ENCODE data around the gene C5AR2.
"Not testable (repeated sequence)": the region's sequence is repeated elsewhere in the genome, so short reads cannot be mapped to it uniquely, and the experiment has no call there.

C5AR2 gene

GRCh38 chr19:47348819-47349795, 17.1 kb downstream of the C5AR2 start, which contains the start of gene DHX34:
Gene DHX34, plus strand, starts transcription at chr19:47349315. Its CDS starts 3,716 bp downstream, at chr19:47353031.
- Histone ChIP-seq H3K4me2 (ENCODE audit: low read length) (peak within 1 kb of the TSS; percentile 78), H3K9ac (ENCODE audit: low read depth, low read length) (peak within 1 kb of the TSS; percentile 87), H3K4me1 (ENCODE audit: control insufficient read depth, insufficient read depth, low read length) (peaks cover 3% of the 10 kb centered on the region), H3K36me3 (ENCODE audit: insufficient read depth, low read length) (peaks cover 19% of the 10 kb centered on the region), H3K4me3 (ENCODE audit: low read length) (peak within 1 kb of the TSS; percentile 87), H3K27me3 (ENCODE audit: control insufficient read depth, insufficient read depth, low read length) (no peaks in the 10 kb centered on the region), H3K9me3 (replicated peaks; ENCODE audit: low read length) (no peaks in the 10 kb centered on the region)

- Histone ChIP-seq H3K9ac (ENCODE audit: low read depth, low read length) (no peak overlapping the region), H3K9me3 (replicated peaks; ENCODE audit: low read length) (no peaks in the 10 kb centered on the region), H3K4me3 (ENCODE audit: low read length) (no peak overlapping the region), H3K4me2 (ENCODE audit: low read length) (peak overlapping the region; percentile 78), H3K36me3 (ENCODE audit: insufficient read depth, low read length) (peaks cover 27% of the 10 kb centered on the region), H3K27me3 (ENCODE audit: control insufficient read depth, insufficient read depth, low read length) (no peaks in the 10 kb centered on the region), H3K4me1 (ENCODE audit: control insufficient read depth, insufficient read depth, low read length) (peaks cover 3% of the 10 kb centered on the region)
Measured at GRCh38 chr19:47350630-47351029, 18.7 kb downstream of the C5AR2 start.

DNA sequence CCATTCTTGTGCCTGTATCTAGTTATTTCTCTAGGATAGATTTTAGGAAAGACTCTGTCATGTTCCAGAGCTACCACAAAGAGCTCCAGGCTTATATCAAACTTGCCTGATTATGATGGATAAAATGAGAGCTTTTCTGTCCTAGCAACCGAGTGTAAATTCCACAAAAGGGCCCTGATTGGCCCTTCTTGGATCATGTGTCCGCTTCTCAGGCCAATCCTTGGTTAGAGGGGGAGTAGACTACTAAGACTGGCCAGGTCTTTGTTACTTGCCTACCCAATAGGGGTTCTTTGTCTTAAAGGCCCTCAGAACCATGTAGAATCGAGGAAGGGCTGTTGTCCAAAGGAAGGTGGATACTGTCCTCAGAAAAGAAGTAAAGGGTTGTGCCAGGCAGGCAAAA, 19.6 kb downstream of the C5AR2 start:
- Histone ChIP-seq H3K36me3 (ENCODE audit: insufficient read depth, low read length) (peaks cover 34% of the 10 kb centered on the region), H3K4me2 (ENCODE audit: low read length) (no peak overlapping the region), H3K27me3 (ENCODE audit: control insufficient read depth, insufficient read depth, low read length) (no peaks in the 10 kb centered on the region), H3K4me1 (ENCODE audit: control insufficient read depth, insufficient read depth, low read length) (peaks cover 3% of the 10 kb centered on the region), H3K4me3 (ENCODE audit: low read length) (no peak overlapping the region), H3K9me3 (replicated peaks; ENCODE audit: low read length) (no peaks in the 10 kb centered on the region), H3K9ac (ENCODE audit: low read depth, low read length) (no peak overlapping the region)

- Histone ChIP-seq H3K9me3 (replicated peaks; ENCODE audit: low read length) (no peaks in the 10 kb centered on the region), H3K4me3 (ENCODE audit: low read length) (no peak overlapping the region), H3K4me2 (ENCODE audit: low read length) (no peak overlapping the region), H3K36me3 (ENCODE audit: insufficient read depth, low read length) (peaks cover 39% of the 10 kb centered on the region), H3K9ac (ENCODE audit: low read depth, low read length) (no peak overlapping the region), H3K4me1 (ENCODE audit: control insufficient read depth, insufficient read depth, low read length) (peaks cover 3% of the 10 kb centered on the region), H3K27me3 (ENCODE audit: control insufficient read depth, insufficient read depth, low read length) (no peaks in the 10 kb centered on the region)
Measured at GRCh38 chr19:47352095-47352494, 20.1 kb downstream of the C5AR2 start.

- Histone ChIP-seq H3K4me3 (ENCODE audit: low read length) (no peak overlapping the region), H3K27me3 (ENCODE audit: control insufficient read depth, insufficient read depth, low read length) (no peaks in the 10 kb centered on the region), H3K9me3 (replicated peaks; ENCODE audit: low read length) (no peaks in the 10 kb centered on the region), H3K4me1 (ENCODE audit: control insufficient read depth, insufficient read depth, low read length) (peaks cover 3% of the 10 kb centered on the region), H3K9ac (ENCODE audit: low read depth, low read length) (no peak overlapping the region), H3K36me3 (ENCODE audit: insufficient read depth, low read length) (peaks cover 51% of the 10 kb centered on the region), H3K4me2 (ENCODE audit: low read length) (no peak overlapping the region)
Measured at GRCh38 chr19:47353307-47353712, 21.3 kb downstream of the C5AR2 start.

DNA sequence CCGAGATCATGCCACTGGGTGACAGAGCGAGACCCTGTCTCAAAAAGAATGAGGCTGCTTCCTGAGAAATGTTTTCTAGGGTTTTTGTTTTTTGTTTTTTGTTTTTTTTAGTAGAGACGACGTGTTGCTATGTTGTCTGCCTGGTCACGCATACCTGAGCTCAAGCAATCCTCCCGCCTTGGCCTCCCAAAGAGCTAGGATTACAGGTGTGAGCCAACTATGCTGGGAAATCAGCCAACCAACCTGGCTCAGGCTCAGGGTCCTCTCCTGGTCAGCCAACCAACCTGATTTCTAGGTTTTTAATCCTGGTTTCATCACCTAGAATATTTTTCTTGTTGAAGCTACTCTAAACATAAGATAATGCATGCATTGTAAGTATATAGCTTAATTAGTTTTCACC, 24.9 kb downstream of the C5AR2 start:
- no peaks in the 10 kb centered on the region for H3K4me1 ChIP-seq (ENCODE audit: control insufficient read depth, insufficient read depth, low read length)
- no peaks in the 10 kb centered on the region for H3K27me3 ChIP-seq (ENCODE audit: control insufficient read depth, insufficient read depth, low read length)
- H3K9me3 ChIP-seq (replicated peaks; ENCODE audit: low read length): no peaks in the 10 kb centered on the region
- no peak overlapping the region for H3K4me2 ChIP-seq (ENCODE audit: low read length)
- H3K4me3 ChIP-seq (ENCODE audit: low read length): no peak overlapping the region
- H3K36me3 ChIP-seq (ENCODE audit: insufficient read depth, low read length): peaks cover 77% of the 10 kb centered on the region
- no peak overlapping the region for H3K9ac ChIP-seq (ENCODE audit: low read depth, low read length)

DNA sequence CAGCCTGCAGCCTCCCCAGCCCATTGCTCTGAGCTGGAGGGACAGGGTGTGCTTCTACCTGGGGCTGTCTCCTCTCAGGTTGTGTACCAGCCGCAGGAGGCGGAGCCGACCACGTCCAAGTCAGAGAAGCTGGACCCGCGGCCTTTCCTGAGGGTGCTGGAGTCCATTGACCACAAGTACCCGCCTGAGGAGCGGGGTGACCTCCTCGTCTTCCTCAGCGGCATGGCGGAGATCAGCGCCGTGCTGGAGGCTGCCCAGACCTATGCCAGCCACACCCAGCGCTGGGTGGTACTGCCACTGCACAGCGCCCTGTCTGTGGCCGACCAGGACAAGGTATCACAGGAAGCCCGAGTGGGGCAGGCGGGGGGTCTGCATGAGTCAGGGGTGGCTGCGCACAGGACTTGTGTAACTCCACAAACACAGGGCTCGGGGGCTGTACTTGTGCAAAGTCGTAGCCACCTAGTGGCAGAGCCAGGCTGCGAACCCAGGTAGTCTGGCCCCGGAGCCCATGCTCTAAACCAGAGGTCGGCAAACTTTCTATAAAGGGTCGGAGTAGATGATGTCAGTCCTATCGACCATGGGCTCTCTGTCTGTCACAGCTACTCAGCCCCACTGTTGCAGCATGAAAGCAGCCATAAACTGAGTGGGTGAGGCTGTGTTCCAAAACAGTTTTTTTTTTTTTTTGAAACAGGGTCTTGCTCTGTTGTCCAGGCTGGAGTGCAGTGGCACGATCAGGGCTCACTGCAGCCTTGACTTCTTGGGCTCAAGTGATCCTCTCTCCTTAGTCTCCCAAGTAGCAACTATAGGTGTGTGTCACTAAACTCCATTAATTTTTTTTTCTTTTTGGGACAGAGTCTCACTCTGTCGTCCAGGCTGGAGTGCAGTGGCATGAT, 26.1 kb downstream of the C5AR2 start:
- no peaks in the 10 kb centered on the region for H3K9me3 ChIP-seq (replicated peaks; ENCODE audit: low read length)
- H3K36me3 ChIP-seq (ENCODE audit: insufficient read depth, low read length): peaks cover 71% of the 10 kb centered on the region
- no peak overlapping the region for H3K4me3 ChIP-seq (ENCODE audit: low read length)
- H3K9ac ChIP-seq (ENCODE audit: low read depth, low read length): no peak overlapping the region
- H3K4me2 ChIP-seq (ENCODE audit: low read length): no peak overlapping the region
- H3K4me1 ChIP-seq (ENCODE audit: control insufficient read depth, insufficient read depth, low read length): no peaks in the 10 kb centered on the region
- no peaks in the 10 kb centered on the region for H3K27me3 ChIP-seq (ENCODE audit: control insufficient read depth, insufficient read depth, low read length)

- H3K36me3 ChIP-seq (ENCODE audit: insufficient read depth, low read length): peaks cover 69% of the 10 kb centered on the region
- H3K4me1 ChIP-seq (ENCODE audit: control insufficient read depth, insufficient read depth, low read length): peaks cover 6% of the 10 kb centered on the region
Measured at GRCh38 chr19:47358936-47359335, 27.0 kb downstream of the C5AR2 start.

GRCh38 chr19:47362321-47362720, 30.3 kb downstream of the C5AR2 start:
- H3K36me3 ChIP-seq (ENCODE audit: insufficient read depth, low read length): peaks cover 62% of the 10 kb centered on the region
- H3K9me3 ChIP-seq (replicated peaks; ENCODE audit: low read length): no peaks in the 10 kb centered on the region
- no peak overlapping the region for H3K4me2 ChIP-seq (ENCODE audit: low read length)
- H3K9ac ChIP-seq (ENCODE audit: low read depth, low read length): no peak overlapping the region
- no peak overlapping the region for H3K4me3 ChIP-seq (ENCODE audit: low read length)
- peaks cover 14% of the 10 kb centered on the region for H3K4me1 ChIP-seq (ENCODE audit: control insufficient read depth, insufficient read depth, low read length)
- H3K27me3 ChIP-seq (ENCODE audit: control insufficient read depth, insufficient read depth, low read length): no peaks in the 10 kb centered on the region

More at GRCh38 chr19:47358936-47359335, 27.0 kb downstream of the C5AR2 start:
- Histone ChIP-seq H3K27me3 (ENCODE audit: control insufficient read depth, insufficient read depth, low read length) (no peaks in the 10 kb centered on the region), H3K9ac (ENCODE audit: low read depth, low read length) (no peak overlapping the region), H3K9me3 (replicated peaks; ENCODE audit: low read length) (no peaks in the 10 kb centered on the region), H3K4me2 (ENCODE audit: low read length) (no peak overlapping the region), H3K4me3 (ENCODE audit: low read length) (no peak overlapping the region)

DNA sequence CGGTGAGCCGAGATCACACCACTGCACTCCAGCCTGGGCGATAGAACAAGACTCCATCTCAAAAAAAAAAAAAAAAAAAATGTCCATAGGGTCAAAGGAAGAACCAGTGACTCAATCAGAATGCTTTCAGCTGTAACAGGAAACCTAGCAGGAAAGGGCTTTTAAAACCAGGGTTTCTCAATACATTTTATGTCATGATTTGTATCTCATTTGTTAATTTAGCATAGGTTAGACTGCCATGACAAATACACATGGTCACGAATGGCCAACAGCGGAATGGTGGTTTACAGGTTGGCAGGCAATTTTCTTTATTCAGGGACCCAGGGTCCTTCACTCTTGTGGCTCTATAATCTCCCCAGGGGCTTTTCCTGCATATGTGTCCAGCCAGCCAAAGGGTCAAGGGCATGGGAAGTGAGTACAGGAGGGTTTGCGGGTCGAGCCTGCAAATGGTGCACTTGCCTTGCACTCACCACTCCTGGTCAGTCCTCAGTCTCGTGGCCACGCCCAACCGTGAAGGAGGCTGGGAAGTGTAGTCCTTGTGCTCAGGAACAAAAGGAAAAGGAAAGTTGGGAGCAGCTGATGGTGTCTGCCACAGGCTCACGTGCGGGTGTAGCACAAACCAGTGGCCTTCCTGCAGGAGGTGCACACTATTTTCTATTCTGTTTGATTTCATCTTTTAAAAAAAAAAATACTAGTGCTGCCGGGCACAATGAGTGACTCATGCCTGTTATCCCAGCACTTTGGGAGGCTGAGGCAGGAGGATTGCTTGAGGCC, 32.0 kb downstream of the C5AR2 start:
- Histone ChIP-seq H3K4me3 (ENCODE audit: low read length) (no peak overlapping the region), H3K4me1 (ENCODE audit: control insufficient read depth, insufficient read depth, low read length) (peaks cover 14% of the 10 kb centered on the region), H3K4me2 (ENCODE audit: low read length) (peak overlapping the region; percentile 28), H3K36me3 (ENCODE audit: insufficient read depth, low read length) (peaks cover 50% of the 10 kb centered on the region), H3K9ac (ENCODE audit: low read depth, low read length) (no peak overlapping the region), H3K27me3 (ENCODE audit: control insufficient read depth, insufficient read depth, low read length) (no peaks in the 10 kb centered on the region), H3K9me3 (replicated peaks; ENCODE audit: low read length) (no peaks in the 10 kb centered on the region)

DNA sequence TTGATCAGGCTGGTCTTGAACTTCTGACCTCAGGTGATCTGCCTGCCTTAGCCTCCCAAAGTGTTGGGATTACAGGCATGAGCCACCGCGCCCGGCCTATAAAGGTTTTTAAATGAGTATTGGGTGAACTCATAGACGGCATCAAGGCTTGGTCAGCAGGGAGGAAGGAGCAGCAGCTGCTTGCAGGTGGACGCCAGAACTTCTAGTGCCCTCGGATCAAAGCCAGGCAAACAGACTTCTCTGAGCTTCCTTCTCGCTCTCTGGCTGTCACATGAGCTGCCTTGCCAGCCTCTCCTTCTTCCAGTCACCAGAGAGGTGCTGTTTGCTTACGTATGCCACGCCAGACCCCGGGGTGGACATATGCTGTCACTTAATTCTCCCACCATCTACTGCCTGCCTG, 33.5 kb downstream of the C5AR2 start:
- peaks cover 23% of the 10 kb centered on the region for H3K4me1 ChIP-seq (ENCODE audit: control insufficient read depth, insufficient read depth, low read length)
- H3K4me3 ChIP-seq (ENCODE audit: low read length); H3K27me3 ChIP-seq (ENCODE audit: control insufficient read depth, insufficient read depth, low read length); H3K9ac ChIP-seq (ENCODE audit: low read depth, low read length); H3K4me2 ChIP-seq (ENCODE audit: low read length); H3K9me3 ChIP-seq (replicated peaks; ENCODE audit: low read length): not testable (repeated sequence)
- peaks cover 49% of the 10 kb centered on the region for H3K36me3 ChIP-seq (ENCODE audit: insufficient read depth, low read length)
